CD14-positive monocyte (primary cell): ENCODE results near the gene RBM46. TPM values are rescaled to one million over a fixed set of nuclear protein-coding genes. Genes with fewer than 3 reads are reported as not detected.
A peak's percentile ranks its signal among the peaks of the same experiment; 100 is the strongest.

Experiments
- DNase-seq, 3 donors: peaks; one replicate each; pipeline ENCODE4 v3.0.0-alpha.2; 2011 to 2022
- H2AFZ ChIP-seq: 2 replicates; pipeline ENCODE4 v1.6.0; 2012; ENCODE audit warnings: mild to moderate bottlenecking, low read depth, low read length, inconsistent platforms; ENCODE audit not compliant: insufficient read depth, poor library complexity, severe bottlenecking
- H3K27ac ChIP-seq, 2 donors: 1 replicate in 1 of 2; 2 replicates in 1 of 2; pipeline ENCODE4 v1.5.1; 2012 to 2013; ENCODE audit warnings: low read length in 2 of 2, control low read depth in 1 of 2, inconsistent platforms in 1 of 2, low read depth in 1 of 2, mild to moderate bottlenecking in 1 of 2
- H3K27me3 ChIP-seq, 2 donors: one replicate each; pipeline versions ENCODE4 v1.6.0 to v1.6.1; 2011 to 2013; ENCODE audit warnings: low read length in 2 of 2; ENCODE audit not compliant: control insufficient read depth in 2 of 2, insufficient read depth in 2 of 2
- H3K36me3 ChIP-seq, 2 donors: replicated peaks in 1 of 2; 1 replicate in 1 of 2; 2 replicates in 1 of 2; pipeline versions ENCODE4 v1.5.1 to v1.6.1; 2012 to 2013; ENCODE audit warnings: low read length in 2 of 2, control low read depth in 1 of 2, inconsistent platforms in 1 of 2, mild to moderate bottlenecking in 1 of 2; ENCODE audit not compliant: insufficient read depth in 2 of 2, control insufficient read depth in 1 of 2
- H3K4me1 ChIP-seq, 2 donors: 1 replicate in 1 of 2; 2 replicates in 1 of 2; pipeline versions ENCODE4 v1.5.1 to v1.6.1; 2012 to 2013; ENCODE audit warnings: low read length in 2 of 2, control low read depth in 1 of 2, inconsistent platforms in 1 of 2, mild to moderate bottlenecking in 1 of 2, moderate library complexity in 1 of 2; ENCODE audit not compliant: insufficient read depth in 2 of 2, control insufficient read depth in 1 of 2
- H3K4me2 ChIP-seq: replicated peaks from 2 replicates; pipeline ENCODE3; 2012; ENCODE audit warnings: low read length, moderate library complexity, mild to moderate bottlenecking; ENCODE audit not compliant: poor library complexity, severe bottlenecking; ENCODE audit errors: extremely low read depth
- H3K4me3 ChIP-seq, 3 experiments: fragments of 200-600 bp in 1 of 3; sonication (generic) in 1 of 3; replicated peaks in 1 of 3; 1 replicate in 2 of 3; 2 replicates in 1 of 3; pipeline ENCODE4 v1.5.1; 2011 to 2013; ENCODE audit warnings: low read length in 3 of 3, mild to moderate bottlenecking in 3 of 3, control low read depth in 2 of 3, low read depth in 2 of 3, inconsistent platforms in 1 of 3, moderate library complexity in 1 of 3
- H3K79me2 ChIP-seq: 2 replicates; pipeline ENCODE4 v1.6.0; 2012; ENCODE audit warnings: mild to moderate bottlenecking, control low read depth, inconsistent platforms, low read length, moderate library complexity; ENCODE audit not compliant: insufficient read depth
- H3K9ac ChIP-seq: 2 replicates; pipeline ENCODE4 v1.6.0; 2017; ENCODE audit warnings: low read length, mild to moderate bottlenecking; ENCODE audit not compliant: insufficient read depth, poor library complexity, severe bottlenecking
- H3K9me3 ChIP-seq, 2 donors: replicated peaks in 1 of 2; 1 replicate in 1 of 2; 2 replicates in 1 of 2; pipeline versions ENCODE4 v1.5.1 to v1.6.1; 2012 to 2013; ENCODE audit warnings: low read length in 2 of 2, control low read depth in 1 of 2; ENCODE audit not compliant: control insufficient read depth in 1 of 2, insufficient read depth in 1 of 2
- H4K20me1 ChIP-seq: 2 replicates; pipeline ENCODE4 v1.6.0; 2012; ENCODE audit warnings: mild to moderate bottlenecking, low read length, control low read depth, moderate library complexity; ENCODE audit not compliant: insufficient read depth
- H3K27ac Mint-ChIP-seq, 7 donors: one replicate each; pipeline ENCODE4 v1.8.0; 2020; ENCODE audit warnings: mild to moderate bottlenecking in 7 of 7, mixed read lengths in 7 of 7, moderate library complexity in 6 of 7, inconsistent platforms in 2 of 7
- H3K27me3 Mint-ChIP-seq, 3 donors: one replicate each; pipeline ENCODE4 v1.8.0; 2021 to 2022; ENCODE audit warnings: low read depth in 3 of 3, mild to moderate bottlenecking in 3 of 3, mixed read lengths in 3 of 3, moderate library complexity in 3 of 3, inconsistent platforms in 1 of 3
- H3K36me3 Mint-ChIP-seq, 2 donors: one replicate each; pipeline ENCODE4 v1.8.0; 2020; ENCODE audit warnings: mixed read lengths in 2 of 2, inconsistent platforms in 1 of 2, mild to moderate bottlenecking in 1 of 2
- H3K4me1 Mint-ChIP-seq: one replicate; pipeline ENCODE4 v1.8.0; 2020; ENCODE audit warnings: mild to moderate bottlenecking, mixed read lengths
- H3K4me3 Mint-ChIP-seq, 2 donors: one replicate each; pipeline ENCODE4 v1.8.0; 2020; ENCODE audit warnings: mild to moderate bottlenecking in 2 of 2, mixed read lengths in 2 of 2, moderate library complexity in 1 of 2
- H3K9me3 Mint-ChIP-seq, 7 donors: one replicate each; pipeline ENCODE4 v1.8.0; 2020 to 2022; ENCODE audit warnings: mixed read lengths in 7 of 7, mild to moderate bottlenecking in 6 of 7, moderate library complexity in 6 of 7, inconsistent platforms in 2 of 7
- CTCF ChIP-seq: fragments of 200-600 bp; IDR thresholded peaks from one replicate; pipeline ENCODE4 v1.8.0; 2022; ENCODE audit warnings: antibody characterized with exemption, mild to moderate bottlenecking
- WGBS: methylation state at CpG from one replicate; pipeline ENCODE4 v1.1.5; 2013; ENCODE audit warnings: missing lambda C conversion rate; ENCODE audit not compliant: insufficient coverage; 5-methylcytosine and 5-hydroxymethylcytosine counted together
- intact Hi-C, 2 donors: fragments of 100-400 bp; cut with micrococcal nuclease; formaldehyde crosslinking; loops; one replicate each; pipeline versions ENCODE4 v1.15.0 to v1.15.1; 2023
- polyA plus RNA-seq, 3 donors: library from polyadenylated mRNA; depleted of rRNA in 1 of 3; unstranded in 2 of 3; stranded (reverse) in 1 of 3; fragments of 300-500 nt in 2 of 3; fragments of >200 nt in 1 of 3; fragmentation: Illumina TruSeq in 2 of 3; gene quantifications; 1 replicate in 2 of 3; 2 replicates in 1 of 3; pipeline ENCODE4 v1.2.3, GENCODE V29; 2012 to 2021

RBM46 gene
- polyA plus RNA-seq, 3 donors = 0.04 TPM; not detected in 2

GRCh38 chr4:154740462-154740861 lies 40.6 kb upstream of the RBM46 start:
- TF ChIP-seq CTCF = no peak
- H3K4me3 Mint-ChIP-seq = peak overlapping the region in 1 of 2 donors; percentile 36
- H3K4me1 Mint-ChIP-seq = peaks cover 19% of the 10 kb centered on the region
- peaks cover 46 to 59% (median 58%) of the 10 kb centered on the region in 3 donors for H3K27me3 Mint-ChIP-seq
- Histone ChIP-seq H4K20me1 (no peaks in the 10 kb centered on the region), H2AFZ (no peak overlapping the region), H3K9ac (no peak overlapping the region), H3K27ac (no peak overlapping the region), H3K9me3 (peaks cover 0 to 11% of the 10 kb centered on the region in 2 donors), H3K4me1 (peaks cover 13 to 21% of the 10 kb centered on the region in 2 donors), H3K36me3 (no peaks in the 10 kb centered on the region), H3K79me2 (no peaks in the 10 kb centered on the region), H3K4me2 (no peak overlapping the region), H3K4me3 (no peak overlapping the region), H3K27me3 (peaks cover 49 to 65% of the 10 kb centered on the region in 2 donors)
- H3K36me3 Mint-ChIP-seq = peaks cover 0 to 2% of the 10 kb centered on the region in 2 donors
- no peak overlapping the region for H3K27ac Mint-ChIP-seq
- WGBS = 94% methylated on average over 16 of the region's 24 CpGs
- intact Hi-C loops = no loop called here
- peaks cover 0 to 25% (median 13%) of the 10 kb centered on the region in 7 donors for H3K9me3 Mint-ChIP-seq
- no peak for DNase-seq

GRCh38 chr4:154741131-154741665 lies 39.9 kb upstream of the RBM46 start:
- peaks cover 0 to 2% of the 10 kb centered on the region in 2 donors for H3K36me3 Mint-ChIP-seq
- H3K9me3 ChIP-seq = peaks cover 0 to 11% of the 10 kb centered on the region in 2 donors
- no peak overlapping the region for H3K27ac ChIP-seq
- intact Hi-C loops = no loop called here
- H3K27me3 Mint-ChIP-seq = peaks cover 48 to 65% (median 63%) of the 10 kb centered on the region in 3 donors
- H3K79me2 ChIP-seq = no peaks in the 10 kb centered on the region
- 6% methylated on average over 13 of the region's 20 CpGs for WGBS
- H3K4me2 ChIP-seq = no peak overlapping the region
- H3K9ac ChIP-seq = no peak overlapping the region
- H2AFZ ChIP-seq = no peak overlapping the region
- H3K36me3 ChIP-seq = no peaks in the 10 kb centered on the region
- H3K4me1 ChIP-seq = peaks cover 13 to 21% of the 10 kb centered on the region in 2 donors
- peaks cover 19% of the 10 kb centered on the region for H3K4me1 Mint-ChIP-seq
- no peak for DNase-seq
- H3K4me3 Mint-ChIP-seq = peak overlapping the region in 1 of 2 donors; percentile 36
- H3K27ac Mint-ChIP-seq = no peak overlapping the region
- peaks cover 0 to 25% (median 13%) of the 10 kb centered on the region in 7 donors for H3K9me3 Mint-ChIP-seq
- TF ChIP-seq CTCF = no peak
- peaks cover 55 to 70% of the 10 kb centered on the region in 2 donors for H3K27me3 ChIP-seq
- H3K4me3 ChIP-seq = no peak overlapping the region
- no peaks in the 10 kb centered on the region for H4K20me1 ChIP-seq
